Large intestine (tissue), 3 donors: ENCODE measurements around the gene ANP32B. TPM values are rescaled to one million over a fixed set of nuclear protein-coding genes. Genes with fewer than 3 reads are reported as not detected.
A peak's percentile ranks its signal among the peaks of the same experiment; 100 is the strongest.
"Not testable (repeated sequence)": the region's sequence is repeated elsewhere in the genome, so short reads cannot be mapped to it uniquely, and the experiment has no call there.

Experiments used
- DNase-seq, 2 donors: peaks; one replicate each; pipeline versions ENCODE4 v3.0.0 to v3.0.0-alpha.2; 2013
- H3K27ac ChIP-seq: one replicate; pipeline ENCODE4 v1.5.1; 2013; ENCODE audit warnings: low read length
- H3K27me3 ChIP-seq: 2 replicates; pipeline ENCODE4 v1.6.1; 2013; ENCODE audit warnings: low read length; ENCODE audit not compliant: control insufficient read depth, insufficient read depth
- H3K36me3 ChIP-seq: 2 replicates; pipeline ENCODE4 v1.6.1; 2013; ENCODE audit warnings: low read length; ENCODE audit not compliant: control insufficient read depth, insufficient read depth
- H3K4me1 ChIP-seq: one replicate; pipeline ENCODE4 v1.6.1; 2013; ENCODE audit warnings: low read length; ENCODE audit not compliant: control insufficient read depth, insufficient read depth
- H3K4me3 ChIP-seq: one replicate; pipeline ENCODE4 v1.5.1; 2013; ENCODE audit warnings: low read length
- H3K9me3 ChIP-seq: one replicate; pipeline ENCODE4 v1.6.1; 2013; ENCODE audit warnings: mild to moderate bottlenecking, low read depth, low read length, moderate library complexity; ENCODE audit not compliant: control insufficient read depth
- WGBS: methylation state at CpG from one replicate; pipeline ENCODE4 v1.1.5; 2013; ENCODE audit warnings: low lambda C conversion rate; ENCODE audit not compliant: insufficient coverage; 5-methylcytosine and 5-hydroxymethylcytosine counted together
- polyA plus RNA-seq: library from polyadenylated mRNA; unstranded; fragments of 120-200 nt; gene quantifications from one replicate; pipeline ENCODE4 v1.2.1, GENCODE V29; 2013

ANP32B gene
- polyA plus RNA-seq, 1 donor = 260 TPM

- H3K36me3 ChIP-seq = no peaks in the 10 kb centered on the region
- H3K4me1 ChIP-seq = no peaks in the 10 kb centered on the region
- no peak overlapping the region for H3K27ac ChIP-seq
- H3K4me3 ChIP-seq = no peak overlapping the region
- no peaks in the 10 kb centered on the region for H3K9me3 ChIP-seq
- DNase-seq = no peak
- H3K27me3 ChIP-seq = peaks cover 20% of the 10 kb centered on the region
Observed at GRCh38 chr9:97943308-97943855, 39.8 kb upstream of the ANP32B start.

GRCh38 chr9:97944612-97945011, 38.5 kb upstream of the ANP32B start:
- 100% methylated on average over 1 of the region's 3 CpGs for WGBS
- no peaks in the 10 kb centered on the region for H3K36me3 ChIP-seq
- no peak for DNase-seq
- H3K27me3 ChIP-seq = peaks cover 20% of the 10 kb centered on the region
- no peaks in the 10 kb centered on the region for H3K9me3 ChIP-seq
- H3K4me1 ChIP-seq = no peaks in the 10 kb centered on the region
- H3K4me3 ChIP-seq = no peak overlapping the region
- H3K27ac ChIP-seq = no peak overlapping the region

- WGBS = no CpG with 5 or more reads among the region's 2 CpGs
- peaks cover 15% of the 10 kb centered on the region for H3K27me3 ChIP-seq
- not testable (repeated sequence) for H3K9me3 ChIP-seq, H3K36me3 ChIP-seq, DNase-seq, H3K27ac ChIP-seq, H3K4me1 ChIP-seq, H3K4me3 ChIP-seq
Observed at GRCh38 chr9:97945470-97945869, 37.7 kb upstream of the ANP32B start.

- not testable (repeated sequence) for DNase-seq
- WGBS = no CpG with 5 or more reads among the region's 2 CpGs
Observed at GRCh38 chr9:97947094-97947493, 36.0 kb upstream of the ANP32B start.

DNA sequence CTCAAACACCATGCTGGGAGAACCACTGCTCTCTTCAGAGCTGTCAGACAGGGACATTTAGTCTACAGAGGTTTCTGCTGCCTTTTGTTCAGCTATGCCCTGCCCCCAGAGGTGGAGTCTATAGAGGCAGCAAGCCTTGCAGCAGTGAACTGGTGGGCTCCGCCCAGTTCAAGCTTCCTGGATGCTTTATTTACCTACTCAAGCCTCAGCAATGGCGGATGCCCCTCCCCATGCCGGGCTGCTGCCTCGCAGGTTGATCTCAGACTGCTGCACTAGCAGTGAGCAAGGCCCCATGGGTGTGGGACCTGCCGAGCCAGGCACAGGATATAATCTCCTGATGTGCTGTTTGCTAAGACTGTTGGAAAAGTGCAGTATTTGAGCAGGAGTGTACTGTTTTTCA, 32.3 kb upstream of the ANP32B start:
- H3K36me3 ChIP-seq, H3K9me3 ChIP-seq, H3K27me3 ChIP-seq, H3K4me3 ChIP-seq, H3K27ac ChIP-seq, H3K4me1 ChIP-seq, DNase-seq: not testable (repeated sequence)
- WGBS = no CpG with 5 or more reads among the region's 5 CpGs

More at GRCh38 chr9:97947094-97947493, 36.0 kb upstream of the ANP32B start:
- H3K27ac ChIP-seq, H3K4me1 ChIP-seq, H3K36me3 ChIP-seq, H3K27me3 ChIP-seq, H3K4me3 ChIP-seq, H3K9me3 ChIP-seq: not testable (repeated sequence)

DNA sequence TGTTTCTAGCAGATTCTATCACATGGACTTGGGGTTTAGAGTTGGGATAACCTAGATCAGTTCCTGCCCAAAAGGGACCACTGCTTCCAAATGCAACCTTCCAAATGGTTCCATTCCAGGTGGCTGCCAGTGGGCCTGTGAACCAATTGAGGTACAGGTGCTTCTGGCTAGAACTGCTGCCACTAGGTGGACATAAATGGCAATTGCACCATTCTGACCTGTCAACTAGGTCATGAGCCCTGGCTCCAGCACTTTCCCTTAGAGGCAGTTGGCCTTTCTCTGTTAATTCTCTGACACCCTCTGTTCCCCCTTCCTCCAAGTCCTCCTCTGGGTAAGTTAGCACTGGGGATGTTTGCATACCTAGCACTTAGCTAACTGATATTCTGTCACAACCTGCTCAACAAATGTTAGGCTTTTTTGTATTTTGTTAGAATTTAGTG, 28.6 kb upstream of the ANP32B start:
- DNase-seq = peak; percentile 16 to 36
- H3K27ac ChIP-seq = no peak overlapping the region
- no peak overlapping the region for H3K4me3 ChIP-seq
- no peaks in the 10 kb centered on the region for H3K36me3 ChIP-seq
- no peaks in the 10 kb centered on the region for H3K4me1 ChIP-seq
- no peaks in the 10 kb centered on the region for H3K27me3 ChIP-seq
- peaks cover 4% of the 10 kb centered on the region for H3K9me3 ChIP-seq

- H3K9me3 ChIP-seq = no peaks in the 10 kb centered on the region
- no peak overlapping the region for H3K27ac ChIP-seq
- no peak for DNase-seq
- no peak overlapping the region for H3K4me3 ChIP-seq
- H3K36me3 ChIP-seq = no peaks in the 10 kb centered on the region
- H3K27me3 ChIP-seq = no peaks in the 10 kb centered on the region
- no peaks in the 10 kb centered on the region for H3K4me1 ChIP-seq
Observed at GRCh38 chr9:97956331-97956730, 26.8 kb upstream of the ANP32B start.

GRCh38 chr9:97958812-97959511, 24.2 kb upstream of the ANP32B start:
- WGBS = 93% methylated on average over 2 of the region's 5 CpGs
- Histone ChIP-seq H3K27me3 (no peaks in the 10 kb centered on the region), H3K27ac (no peak overlapping the region), H3K9me3 (no peaks in the 10 kb centered on the region), H3K4me1 (no peaks in the 10 kb centered on the region), H3K36me3 (no peaks in the 10 kb centered on the region), H3K4me3 (no peak overlapping the region)
- no peak for DNase-seq

DNA sequence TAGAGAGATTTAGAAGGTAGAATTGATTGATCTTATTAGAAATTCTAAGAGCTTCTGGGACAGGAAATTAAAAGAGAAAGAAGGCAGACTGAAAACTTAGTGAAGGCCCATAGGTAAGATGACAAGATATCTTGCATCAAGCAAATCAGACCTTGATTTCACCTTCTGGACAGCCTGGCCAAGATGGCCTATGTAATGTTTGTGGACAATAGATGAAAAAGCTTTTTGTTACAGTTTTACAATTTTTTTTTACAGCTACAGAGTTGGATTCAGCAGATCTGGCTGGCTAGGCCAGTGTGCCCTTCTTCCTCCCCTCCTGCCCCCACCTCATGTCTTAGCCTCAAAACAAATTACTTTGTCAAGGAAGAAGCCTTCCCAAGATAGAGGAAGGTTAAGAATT, 23.6 kb upstream of the ANP32B start:
- no peaks in the 10 kb centered on the region for H3K4me1 ChIP-seq
- no peak overlapping the region for H3K27ac ChIP-seq
- H3K36me3 ChIP-seq = no peaks in the 10 kb centered on the region
- no peak overlapping the region for H3K4me3 ChIP-seq
- H3K27me3 ChIP-seq = no peaks in the 10 kb centered on the region
- H3K9me3 ChIP-seq = no peaks in the 10 kb centered on the region
- no peak for DNase-seq

DNA sequence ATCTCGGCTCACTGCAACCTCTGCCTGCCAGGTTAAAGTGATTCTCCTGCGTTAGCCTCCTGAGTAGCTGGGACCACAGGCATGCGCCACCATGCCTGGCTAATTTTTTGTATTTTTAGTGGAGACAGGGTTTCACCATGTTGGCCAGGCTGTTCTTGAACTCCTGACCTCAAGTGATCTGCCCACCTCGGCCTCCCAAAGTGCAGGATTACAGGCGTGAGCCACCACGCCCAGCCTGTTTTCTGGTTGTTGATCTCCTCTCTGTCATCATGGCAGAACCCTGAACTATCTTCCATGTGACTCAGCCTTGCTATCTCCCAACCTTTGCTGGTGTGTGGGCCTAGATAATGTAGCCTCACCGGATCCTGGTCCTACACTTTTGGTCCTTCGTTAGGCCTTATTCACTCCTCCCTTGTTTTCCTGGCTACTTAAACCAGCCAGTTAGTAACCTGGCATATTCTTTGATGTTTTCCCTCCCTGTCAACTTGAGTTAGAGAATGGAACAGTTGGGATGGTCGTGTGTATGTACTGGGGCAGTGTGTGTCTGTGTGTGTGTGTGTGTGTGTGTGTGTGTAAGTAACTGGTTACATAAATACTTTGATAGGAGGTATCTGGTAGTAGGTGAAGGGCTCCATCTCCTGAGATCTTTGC, 22.3 kb upstream of the ANP32B start:
- not testable (repeated sequence) for H3K36me3 ChIP-seq, H3K27me3 ChIP-seq, H3K4me1 ChIP-seq, H3K27ac ChIP-seq, H3K9me3 ChIP-seq, H3K4me3 ChIP-seq
- WGBS = no CpG with 5 or more reads among the region's 9 CpGs
- DNase-seq = peak in 1 of 2 donors; percentile 15

DNA sequence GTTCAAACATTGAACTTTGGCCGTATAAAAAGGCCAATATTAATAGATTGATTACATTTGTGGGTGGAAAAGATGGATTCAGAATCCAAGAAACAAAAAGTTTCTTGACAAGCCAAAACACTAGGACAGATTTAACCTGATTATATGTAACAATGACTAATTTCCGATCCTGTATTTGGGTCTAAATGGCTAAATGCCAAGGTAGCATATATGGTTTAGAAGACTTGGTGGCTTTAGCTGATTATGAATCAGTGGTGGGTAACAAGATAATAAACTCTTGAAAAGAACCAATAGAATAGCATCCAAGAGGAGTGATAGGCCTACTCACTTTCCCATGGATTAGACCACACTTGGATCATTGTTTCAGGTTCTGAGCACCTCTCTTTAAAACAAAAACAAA, 21.8 kb upstream of the ANP32B start:
- WGBS = no CpG with 5 or more reads among the region's 2 CpGs
- Histone ChIP-seq H3K4me1 (no peaks in the 10 kb centered on the region), H3K27me3 (no peaks in the 10 kb centered on the region), H3K4me3 (no peak overlapping the region), H3K9me3 (no peaks in the 10 kb centered on the region), H3K36me3 (no peaks in the 10 kb centered on the region), H3K27ac (no peak overlapping the region)
- no peak for DNase-seq
